T-helper 17 cell (primary cell): ENCODE measurements around the gene COL2A1. TPM values are rescaled to one million over a fixed set of nuclear protein-coding genes. Genes with fewer than 3 reads are reported as not detected.

Experiments
- ATAC-seq: fragments of 150-1000 bp; cut with Tn5 transposase; 2 replicates; pipeline ENCODE4 v1.10.0; 2021; ENCODE audit warnings: mild to moderate bottlenecking, moderate library complexity
- DNase-seq, 3 donors: peaks; one replicate each; pipeline versions ENCODE4 v3.0.0 to v3.0.0-alpha.2; 2020 to 2021
- H3K9me3 ChIP-seq: one replicate; pipeline ENCODE4 v1.7.0; 2013; ENCODE audit warnings: low read length, mild to moderate bottlenecking; ENCODE audit not compliant: control insufficient read depth, poor library complexity, severe bottlenecking
- H3K27ac Mint-ChIP-seq: one replicate; pipeline ENCODE4 v1.8.0; 2022; ENCODE audit warnings: mild to moderate bottlenecking, moderate library complexity, mixed read lengths
- H3K27me3 Mint-ChIP-seq: one replicate; pipeline ENCODE4 v1.8.0; 2022; ENCODE audit warnings: mixed read lengths
- H3K36me3 Mint-ChIP-seq: one replicate; pipeline ENCODE4 v1.8.0; 2022; ENCODE audit warnings: low read depth, mixed read lengths
- H3K4me1 Mint-ChIP-seq: one replicate; pipeline ENCODE4 v1.8.0; 2022; ENCODE audit warnings: mild to moderate bottlenecking, mixed read lengths
- H3K4me3 Mint-ChIP-seq: one replicate; pipeline ENCODE4 v1.8.0; 2022; ENCODE audit warnings: mild to moderate bottlenecking, moderate library complexity, mixed read lengths
- total RNA-seq, 4 donors: library from RNA in 2 of 4; stranded (reverse) in 2 of 4; gene quantifications; one replicate each; pipeline ENCODE4 v1.2.3 and lab custom pipeline; 2022 to 2026

COL2A1 gene
- total RNA-seq, 2 donors from 2014 or later: not detected

DNA sequence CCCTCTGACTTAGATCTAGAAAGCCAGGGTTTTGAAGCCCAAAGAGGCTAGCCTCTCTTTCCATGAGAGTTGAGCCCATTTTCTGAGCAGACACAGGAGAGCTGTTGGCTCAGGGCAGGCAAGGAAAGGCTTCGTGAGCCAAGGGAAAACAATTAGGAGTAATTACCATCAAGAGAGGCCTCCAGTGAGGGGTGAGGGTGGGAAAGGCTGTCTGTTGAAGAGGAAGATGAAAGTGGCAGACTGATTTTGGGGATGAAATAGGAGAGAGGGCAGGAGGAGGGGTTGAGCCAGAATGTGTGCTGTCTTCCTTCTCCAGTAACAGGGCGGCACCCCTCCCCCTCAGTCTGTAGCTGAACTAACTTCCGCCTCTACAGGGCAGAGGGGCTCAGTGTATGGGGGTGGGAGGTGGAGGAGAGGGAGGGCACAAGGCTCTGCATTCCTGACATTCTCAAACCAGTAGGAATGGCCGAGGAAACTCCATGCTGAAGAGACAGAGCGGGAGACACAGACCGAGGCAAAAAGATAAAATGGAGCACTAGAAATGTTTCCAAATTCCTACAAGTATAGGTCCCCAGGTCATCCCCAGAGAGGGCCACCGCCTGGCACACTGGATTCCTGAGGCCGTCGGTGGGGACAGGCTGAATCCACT lies 33.1 kb upstream of the COL2A1 start:
- no peaks in the 10 kb centered on the region for H3K27me3 Mint-ChIP-seq
- no peak for ATAC-seq
- peaks cover 16% of the 10 kb centered on the region for H3K4me1 Mint-ChIP-seq
- peak overlapping the region; percentile 59 for H3K4me3 Mint-ChIP-seq
- H3K9me3 ChIP-seq: no peaks in the 10 kb centered on the region
- no peak for DNase-seq
- H3K27ac Mint-ChIP-seq: peak overlapping the region; percentile 57
- no peaks in the 10 kb centered on the region for H3K36me3 Mint-ChIP-seq

DNA sequence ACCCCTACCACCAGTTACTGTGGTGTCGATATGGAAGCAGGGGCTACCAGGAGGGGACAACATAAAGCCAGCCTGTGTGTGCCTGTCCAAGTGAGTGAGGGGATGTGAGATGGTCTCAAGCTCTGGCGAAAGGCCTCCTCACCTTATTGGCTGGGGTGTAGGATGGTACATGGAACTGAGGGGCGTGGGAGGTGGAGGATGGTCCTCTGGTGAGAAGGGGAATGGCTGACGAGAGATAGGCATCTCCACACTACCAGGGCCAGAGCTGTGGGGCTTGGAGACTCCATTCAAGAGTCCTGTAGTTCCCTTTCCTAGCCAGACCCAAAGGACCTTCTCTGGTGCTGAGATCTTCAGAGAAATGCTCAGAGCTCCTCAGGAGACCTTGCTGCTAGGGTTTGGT lies 32.5 kb upstream of the COL2A1 start:
- H3K36me3 Mint-ChIP-seq: no peaks in the 10 kb centered on the region
- ATAC-seq: no peak
- peak overlapping the region; percentile 57 for H3K27ac Mint-ChIP-seq
- H3K4me3 Mint-ChIP-seq: no peak overlapping the region
- no peaks in the 10 kb centered on the region for H3K9me3 ChIP-seq
- H3K27me3 Mint-ChIP-seq: no peaks in the 10 kb centered on the region
- DNase-seq: no peak
- H3K4me1 Mint-ChIP-seq: peaks cover 16% of the 10 kb centered on the region

DNA sequence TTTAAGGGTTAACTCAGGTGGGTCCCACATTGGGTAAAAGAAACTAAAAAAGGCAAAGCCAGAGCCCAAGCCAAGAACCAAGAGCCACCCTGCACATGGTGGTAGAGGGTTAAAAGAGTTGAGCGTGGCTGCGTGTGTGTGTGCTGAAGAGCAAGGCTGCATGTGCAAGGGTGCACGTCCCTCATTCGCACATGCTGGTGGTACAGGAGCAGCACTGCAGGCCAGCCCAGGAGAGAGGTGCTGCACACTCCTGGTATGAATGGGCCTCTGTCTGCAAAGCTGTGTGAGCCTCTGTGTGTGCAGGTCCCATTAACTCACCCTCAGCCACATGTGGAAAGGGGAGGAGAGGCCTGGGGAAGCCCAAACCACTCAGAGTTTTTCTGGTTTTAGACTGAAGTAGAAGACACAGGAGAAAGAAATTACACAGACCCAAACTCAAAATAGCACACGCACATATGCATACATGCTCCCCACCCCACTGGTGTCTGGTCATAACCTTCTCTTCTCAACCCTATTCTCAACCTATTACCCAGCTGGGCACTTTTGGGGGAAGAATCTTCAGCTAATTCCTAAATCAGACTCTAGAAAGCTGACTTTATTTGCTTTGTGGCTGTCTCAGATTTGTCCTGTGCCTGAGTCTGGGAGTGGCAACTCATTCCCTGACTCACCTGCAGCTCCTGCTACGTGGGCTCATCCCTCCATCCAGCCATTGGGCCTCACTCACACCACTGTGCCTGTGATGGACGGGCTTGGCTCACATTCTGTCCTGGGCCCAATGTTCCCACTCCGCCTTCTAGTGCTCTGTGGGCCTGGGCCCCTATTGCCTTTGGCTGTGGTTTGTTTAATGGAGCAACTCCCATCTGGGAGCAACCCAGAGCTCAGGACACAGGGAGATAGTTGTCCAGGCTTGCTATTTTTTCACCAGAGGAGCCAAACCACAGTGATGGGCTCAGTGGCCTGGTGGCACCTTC lies 30.8 kb upstream of the COL2A1 start:
- no peaks in the 10 kb centered on the region for H3K27me3 Mint-ChIP-seq
- DNase-seq (no peak), ATAC-seq (no peak)
- H3K4me1 Mint-ChIP-seq: peaks cover 16% of the 10 kb centered on the region
- H3K27ac Mint-ChIP-seq: no peak overlapping the region
- no peak overlapping the region for H3K4me3 Mint-ChIP-seq
- no peaks in the 10 kb centered on the region for H3K36me3 Mint-ChIP-seq
- H3K9me3 ChIP-seq: no peaks in the 10 kb centered on the region

DNA sequence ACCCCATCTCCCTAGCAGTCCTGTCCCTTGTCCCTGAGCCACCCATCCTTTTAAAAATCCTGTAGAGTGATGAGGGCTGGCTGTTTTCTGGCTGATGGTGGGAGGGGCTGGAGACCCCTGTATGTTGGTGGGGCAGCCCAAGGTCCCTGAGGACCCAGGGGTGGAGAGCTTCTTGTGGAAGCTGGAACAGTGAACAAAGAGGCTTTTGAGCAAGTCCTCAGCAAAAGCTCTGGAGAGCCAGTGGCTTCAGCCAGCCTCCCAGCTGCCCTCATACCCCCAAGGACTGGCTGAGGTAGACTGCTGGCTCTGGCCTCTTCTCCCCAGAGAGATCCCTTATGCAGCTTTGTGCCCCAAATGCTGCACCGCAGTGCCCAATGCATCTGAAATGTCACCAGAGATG lies 29.2 kb upstream of the COL2A1 start:
- H3K27ac Mint-ChIP-seq: no peak overlapping the region
- no peaks in the 10 kb centered on the region for H3K9me3 ChIP-seq
- ATAC-seq: no peak
- no peak for DNase-seq
- H3K4me1 Mint-ChIP-seq: peaks cover 11% of the 10 kb centered on the region
- H3K4me3 Mint-ChIP-seq: no peak overlapping the region
- H3K36me3 Mint-ChIP-seq: no peaks in the 10 kb centered on the region
- H3K27me3 Mint-ChIP-seq: no peaks in the 10 kb centered on the region

DNA sequence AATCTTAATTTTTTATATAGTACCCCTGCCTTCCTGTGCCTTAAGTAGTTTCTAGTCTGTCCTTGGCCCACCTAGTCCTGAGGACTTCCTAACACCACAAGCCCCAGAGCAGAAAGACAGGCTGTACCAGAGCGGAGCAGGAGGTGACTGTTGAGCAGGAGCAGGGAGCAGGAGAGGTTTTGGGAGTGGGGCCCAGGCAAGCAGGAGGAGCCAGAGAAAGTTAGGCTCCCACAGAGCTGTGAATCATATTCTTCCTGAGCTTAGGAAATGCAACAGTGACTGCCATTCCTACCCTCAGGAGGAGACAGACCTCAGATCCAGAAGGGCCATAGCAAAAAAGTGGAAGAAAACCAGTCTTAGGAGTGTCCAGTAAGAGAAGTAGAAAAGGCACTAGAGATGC lies 28.3 kb upstream of the COL2A1 start:
- no peaks in the 10 kb centered on the region for H3K36me3 Mint-ChIP-seq
- no peaks in the 10 kb centered on the region for H3K9me3 ChIP-seq
- DNase-seq: no peak
- no peak overlapping the region for H3K4me3 Mint-ChIP-seq
- no peak for ATAC-seq
- H3K4me1 Mint-ChIP-seq: peaks cover 5% of the 10 kb centered on the region
- no peak overlapping the region for H3K27ac Mint-ChIP-seq
- H3K27me3 Mint-ChIP-seq: peaks cover 4% of the 10 kb centered on the region

DNA sequence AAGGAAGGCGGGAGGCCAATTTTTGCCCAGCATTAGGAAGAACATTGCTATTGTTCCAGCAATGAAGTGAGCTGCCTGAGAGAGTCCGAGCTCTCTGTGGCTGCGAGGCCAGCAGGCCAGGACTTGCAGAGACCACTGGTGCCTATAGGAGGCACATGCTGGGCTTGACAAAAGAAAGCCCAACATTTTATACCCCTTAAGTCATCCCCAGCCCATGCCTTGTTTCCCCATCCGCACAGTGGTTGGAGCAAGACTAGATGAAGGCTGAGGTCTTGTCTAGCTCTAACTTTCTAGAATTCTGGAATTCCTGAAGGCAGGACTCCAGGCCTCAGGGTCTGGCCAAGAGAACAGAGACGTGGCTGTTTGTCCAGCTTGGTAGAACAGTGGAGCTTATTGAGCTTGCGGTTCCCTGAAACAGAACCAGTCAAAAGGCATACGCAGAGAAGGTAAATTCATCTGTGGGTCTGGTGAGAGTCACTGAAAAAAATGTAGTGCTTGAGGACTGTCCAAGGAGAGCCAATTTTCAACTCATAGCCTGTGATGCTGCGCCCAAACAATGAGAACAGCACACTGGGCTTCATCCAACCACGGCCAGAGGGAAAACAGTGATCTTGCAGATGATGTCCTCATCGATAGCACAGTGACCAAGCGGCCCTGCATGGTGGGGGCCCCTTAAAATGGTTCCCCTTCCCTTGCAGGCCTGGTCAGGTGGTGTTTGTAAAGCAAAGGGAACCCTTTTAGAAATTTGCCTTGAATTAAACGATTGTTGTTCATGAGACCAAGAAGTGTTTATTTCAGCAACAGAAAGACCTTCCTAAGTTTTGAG lies 27.1 kb upstream of the COL2A1 start:
- Mint-ChIP-seq H3K36me3 (no peaks in the 10 kb centered on the region), H3K27me3 (peaks cover 11% of the 10 kb centered on the region), H3K27ac (no peak overlapping the region), H3K4me3 (no peak overlapping the region), H3K4me1 (no peaks in the 10 kb centered on the region)
- ATAC-seq: no peak
- no peaks in the 10 kb centered on the region for H3K9me3 ChIP-seq
- no peak for DNase-seq

DNA sequence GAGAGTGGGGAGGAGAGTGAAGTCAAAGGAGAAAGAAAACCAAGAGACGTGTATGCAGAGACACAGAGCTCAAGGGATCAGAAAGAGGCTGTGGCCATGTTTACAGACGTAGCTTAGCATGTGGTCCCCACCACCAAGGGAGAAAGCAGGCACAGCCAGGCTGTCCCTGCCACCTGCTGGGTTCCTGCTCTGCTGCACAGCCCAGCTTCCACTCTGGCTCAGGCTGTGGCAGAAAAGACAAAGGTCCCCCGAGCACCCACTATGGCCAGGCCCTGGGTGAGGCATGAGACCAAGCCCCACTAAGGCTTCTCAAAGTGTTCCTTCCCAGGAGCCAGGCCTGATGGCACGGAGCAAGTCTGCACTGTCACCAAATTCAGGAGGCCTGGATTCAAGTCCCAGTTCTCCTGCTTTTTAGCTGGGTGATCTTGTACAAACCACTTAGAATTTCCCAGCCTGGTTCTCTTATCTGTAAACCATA lies 25.9 kb upstream of the COL2A1 start:
- Mint-ChIP-seq H3K4me1 (no peaks in the 10 kb centered on the region), H3K36me3 (no peaks in the 10 kb centered on the region), H3K27me3 (peaks cover 13% of the 10 kb centered on the region), H3K27ac (no peak overlapping the region), H3K4me3 (no peak overlapping the region)
- no peak for ATAC-seq
- no peaks in the 10 kb centered on the region for H3K9me3 ChIP-seq
- DNase-seq: no peak

DNA sequence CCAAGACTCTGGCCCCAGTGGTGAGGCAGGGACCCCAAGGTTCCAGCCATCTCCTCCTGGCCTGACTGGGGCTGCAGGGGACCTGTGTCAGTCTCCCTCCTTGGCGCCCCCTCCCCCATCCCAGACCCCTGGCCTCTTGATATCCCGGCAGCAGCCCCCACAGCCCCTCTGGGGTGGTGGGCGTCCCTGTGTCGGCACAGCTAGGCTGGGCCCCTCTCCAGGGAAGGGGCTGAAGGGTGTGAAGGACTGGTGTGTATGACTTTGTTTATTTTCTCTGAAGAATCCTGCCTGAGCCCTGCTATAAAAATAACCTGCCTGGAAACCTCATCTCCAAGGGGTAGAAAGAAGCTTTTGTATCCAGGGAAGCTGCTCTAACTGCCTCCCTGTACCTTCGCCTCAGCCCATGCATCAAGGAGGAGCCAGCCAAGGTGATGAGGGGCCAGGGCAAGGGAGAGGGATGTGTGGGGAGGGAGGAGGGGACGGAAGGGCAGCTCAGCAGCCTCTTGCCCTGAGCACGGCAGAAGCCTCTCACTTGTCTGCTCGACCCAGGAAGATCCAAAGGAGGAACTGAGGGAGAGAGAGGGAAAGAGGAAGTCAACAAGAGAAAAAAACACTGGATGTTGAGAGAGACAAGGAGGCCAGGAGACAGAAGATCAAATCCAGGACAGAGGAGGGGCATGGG lies 25.4 kb upstream of the COL2A1 start:
- Mint-ChIP-seq H3K36me3 (no peaks in the 10 kb centered on the region), H3K27ac (no peak overlapping the region), H3K4me1 (no peaks in the 10 kb centered on the region), H3K4me3 (no peak overlapping the region), H3K27me3 (peaks cover 18% of the 10 kb centered on the region)
- no peak for DNase-seq
- H3K9me3 ChIP-seq: no peaks in the 10 kb centered on the region
- no peak for ATAC-seq

DNA sequence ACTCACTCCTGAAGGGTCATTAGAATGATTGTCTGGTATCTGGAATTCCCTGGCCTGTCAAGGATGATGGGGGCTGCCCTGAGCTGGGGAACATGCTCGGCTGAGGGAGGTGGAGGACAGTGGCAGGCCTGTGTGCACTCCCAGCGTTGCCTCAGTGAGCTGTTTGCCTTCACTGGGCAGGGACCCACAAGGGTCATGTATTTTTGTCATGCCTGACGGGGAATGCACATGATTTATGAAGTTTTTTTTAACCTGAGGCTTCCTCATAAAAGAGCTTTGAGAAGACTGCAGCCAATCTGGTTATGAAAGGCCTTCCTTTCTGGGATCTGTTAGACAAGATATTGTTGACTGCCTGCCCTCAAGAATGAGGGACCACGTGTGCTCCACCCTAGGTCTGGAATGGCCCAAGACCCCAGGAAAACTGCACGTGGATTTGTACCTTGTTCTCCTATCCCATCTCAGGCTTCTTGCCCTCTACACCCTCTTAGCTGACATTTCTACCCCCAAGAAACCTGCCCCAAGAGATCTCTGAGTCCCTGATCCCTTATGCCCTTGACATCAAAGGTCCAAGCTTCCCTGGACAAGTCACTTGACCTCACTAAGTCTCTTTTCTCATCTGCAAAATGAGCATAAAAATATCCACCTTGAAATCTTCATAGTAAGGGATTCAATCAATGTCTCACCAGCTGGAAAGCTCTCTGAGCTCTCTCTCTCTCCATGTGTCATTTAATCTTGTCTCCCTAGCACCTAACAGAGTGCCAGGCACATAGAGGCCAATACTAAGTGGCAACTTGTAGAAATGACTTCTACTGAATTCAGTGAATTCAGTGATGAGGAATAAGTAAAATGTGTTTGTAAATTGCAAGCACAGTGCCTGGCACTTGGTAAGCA lies 24.5 kb upstream of the COL2A1 start:
- Mint-ChIP-seq H3K27me3 (peaks cover 25% of the 10 kb centered on the region), H3K4me3 (no peak overlapping the region), H3K27ac (no peak overlapping the region), H3K36me3 (no peaks in the 10 kb centered on the region), H3K4me1 (no peaks in the 10 kb centered on the region)
- no peak for DNase-seq
- ATAC-seq: no peak
- no peaks in the 10 kb centered on the region for H3K9me3 ChIP-seq

DNA sequence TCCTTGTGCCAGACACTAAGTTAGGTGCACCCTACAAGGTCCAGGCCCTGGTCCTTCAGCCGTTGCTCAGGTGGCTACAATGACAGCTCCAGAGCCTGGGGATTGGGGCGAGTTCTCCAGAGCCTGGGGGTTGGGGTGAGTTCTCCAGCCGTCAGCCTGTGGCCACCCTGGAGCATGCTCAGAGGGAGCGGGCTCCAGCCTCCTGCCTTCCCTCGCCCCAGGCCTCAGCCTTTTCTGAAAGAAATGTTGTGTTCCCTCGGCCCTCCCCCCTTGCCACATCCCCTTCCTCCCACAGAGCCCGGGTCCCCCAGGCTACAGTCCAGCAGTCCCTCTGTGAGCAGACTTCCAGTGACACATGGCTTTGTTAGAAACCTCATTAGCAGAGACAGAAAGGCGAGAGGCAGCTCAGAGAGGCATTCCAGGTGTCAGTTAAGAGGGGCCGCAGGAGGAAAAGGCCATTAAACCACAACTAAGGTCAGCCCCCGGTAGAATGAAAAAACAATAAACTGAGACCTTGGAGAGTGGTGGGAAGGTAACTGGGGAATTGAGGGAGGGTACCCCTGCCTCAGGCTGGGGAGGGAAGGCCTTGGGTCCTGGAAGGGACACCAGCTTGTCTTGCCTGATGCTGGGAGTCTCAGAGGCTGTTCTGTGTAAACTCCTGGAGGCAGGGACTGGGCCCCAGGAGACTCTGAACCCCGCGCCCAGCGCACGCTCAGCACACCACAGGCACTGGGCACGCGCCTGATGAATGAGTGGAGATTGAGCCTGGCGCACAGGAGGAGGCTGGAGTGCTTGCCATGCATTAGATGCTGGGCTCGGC lies 23.1 kb upstream of the COL2A1 start:
- ATAC-seq (no peak), DNase-seq (no peak)
- Mint-ChIP-seq H3K27me3 (peaks cover 36% of the 10 kb centered on the region), H3K36me3 (no peaks in the 10 kb centered on the region), H3K4me3 (no peak overlapping the region), H3K27ac (no peak overlapping the region), H3K4me1 (no peaks in the 10 kb centered on the region)
- no peaks in the 10 kb centered on the region for H3K9me3 ChIP-seq

DNA sequence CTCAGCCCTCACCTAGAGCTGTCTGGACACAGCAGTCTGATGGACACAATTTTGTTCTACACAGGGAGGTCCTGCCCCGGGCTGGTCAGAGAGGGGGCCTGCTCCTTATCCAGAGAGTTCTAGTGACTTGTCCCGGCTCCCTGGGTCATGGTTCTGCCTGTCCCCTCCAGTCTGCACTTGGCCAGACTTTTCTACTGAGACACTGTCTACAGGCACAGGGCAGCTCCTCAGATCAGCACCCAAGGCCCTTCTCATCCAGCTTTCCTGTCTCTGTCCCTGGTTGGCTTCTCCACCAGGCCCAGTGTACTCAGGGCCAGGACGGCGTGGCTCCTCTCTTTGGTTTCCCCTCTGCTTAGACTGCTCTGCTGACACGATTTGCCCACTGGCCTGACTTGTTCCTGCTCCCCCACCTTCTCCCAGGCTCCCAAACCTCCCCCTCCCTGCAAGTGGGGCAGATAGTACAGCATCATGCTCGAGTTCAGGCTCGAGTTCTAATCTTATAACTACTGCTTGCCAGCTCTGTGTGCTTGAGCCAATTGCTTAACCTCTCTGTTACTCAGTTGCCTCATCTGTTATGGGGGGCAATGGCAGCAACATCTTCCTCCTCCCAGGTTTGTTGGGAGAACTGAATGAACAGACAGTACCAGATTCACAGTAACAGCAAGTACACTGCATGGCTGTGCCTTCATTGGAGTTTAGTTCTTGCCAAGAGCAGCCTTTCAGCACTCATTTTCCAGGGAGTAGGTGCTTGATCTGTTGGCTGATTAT lies 22.0 kb upstream of the COL2A1 start:
- Mint-ChIP-seq H3K36me3 (no peaks in the 10 kb centered on the region), H3K4me3 (no peak overlapping the region), H3K27ac (no peak overlapping the region), H3K4me1 (no peaks in the 10 kb centered on the region), H3K27me3 (peaks cover 48% of the 10 kb centered on the region)
- no peak for ATAC-seq
- no peak for DNase-seq
- no peaks in the 10 kb centered on the region for H3K9me3 ChIP-seq
